Measurements from ENCODE around the gene PLOD2.

Gene PLOD2

GRCh38 chr3:146044046-146044445 is 116.9 kb downstream of the PLOD2 start:
- DNase-seq (ENCODE audit: low read depth in 2 of 2): no peak

GRCh38 chr3:146040630-146041029 is 120.4 kb downstream of the PLOD2 start:
- no peak for DNase-seq (ENCODE audit: low read depth in 2 of 2)

GRCh38 chr3:146037697-146038096 is 123.3 kb downstream of the PLOD2 start:
- DNase-seq (ENCODE audit: low read depth in 2 of 2): no peak

- DNase-seq (ENCODE audit: low read depth in 2 of 2): no peak
Measured at GRCh38 chr3:146036281-146036680, 124.7 kb downstream of the PLOD2 start.

- DNase-seq (ENCODE audit: low read depth in 2 of 2): no peak
Measured at GRCh38 chr3:146035366-146035765, 125.6 kb downstream of the PLOD2 start.

- DNase-seq (ENCODE audit: low read depth in 2 of 2): no peak
Measured at GRCh38 chr3:146033950-146034349, 127.0 kb downstream of the PLOD2 start.

GRCh38 chr3:146026547-146026946 is 134.4 kb downstream of the PLOD2 start:
- DNase-seq (ENCODE audit: low read depth in 2 of 2): no peak

- DNase-seq (ENCODE audit: low read depth in 2 of 2): no peak
Measured at GRCh38 chr3:146024260-146024659, 136.7 kb downstream of the PLOD2 start.

- no peak for DNase-seq (ENCODE audit: low read depth in 2 of 2)
Measured at GRCh38 chr3:146020969-146021368, 140.0 kb downstream of the PLOD2 start.

GRCh38 chr3:146019508-146019907 is 141.5 kb downstream of the PLOD2 start:
- no peak for DNase-seq (ENCODE audit: low read depth in 2 of 2)

Data from activated CD8-positive, alpha-beta memory T cell treated with anti-CD3 and anti-CD28 coated beads for 4 hours (primary cell).